Cardiac muscle cell (in vitro differentiated cells and primary cell): Measurements from ENCODE around the gene DLD. TPM values are rescaled to one million over a fixed set of nuclear protein-coding genes. Genes with fewer than 3 reads are reported as not detected.

ENCODE experiments used
- DNase-seq, 2 donors: peaks; one replicate each; pipeline versions ENCODE4 v3.0.0 to v3.0.0-alpha.2; 2010 to 2017; ENCODE audit warnings: low read depth in 1 of 2, low spot score in 1 of 2
- H3K27ac ChIP-seq: fragments of 200-600 bp; sonication (generic); 2 replicates; pipeline ENCODE4 v1.5.1; 2016
- H3K27me3 ChIP-seq: fragments of 200-600 bp; sonication (generic); 2 replicates; pipeline ENCODE4 v1.6.0; 2016; ENCODE audit warnings: control low read depth
- H3K36me3 ChIP-seq: fragments of 200-600 bp; sonication (generic); 2 replicates; pipeline ENCODE4 v1.5.1; 2016; ENCODE audit warnings: control low read depth
- H3K4me1 ChIP-seq: fragments of 200-600 bp; sonication (generic); 2 replicates; pipeline ENCODE4 v1.8.1; 2017; ENCODE audit warnings: low read depth, mild to moderate bottlenecking, mixed run types
- H3K4me3 ChIP-seq: fragments of 200-600 bp; sonication (generic); 2 replicates; pipeline ENCODE4 v1.5.1; 2016; ENCODE audit warnings: mild to moderate bottlenecking
- H3K9me3 ChIP-seq: fragments of 200-600 bp; sonication (generic); 2 replicates; pipeline ENCODE4 v1.5.1; 2017; ENCODE audit warnings: low read depth, mild to moderate bottlenecking, control low read depth
- CTCF ChIP-seq: IDR thresholded peaks from 2 replicates; pipeline ENCODE4 v1.5.1; 2012; ENCODE audit warnings: low read depth, mild to moderate bottlenecking, low read length
- polyA plus RNA-seq: library from polyadenylated mRNA; unstranded; fragments of >200 nt; fragmentation: Nextera tagmentation; extraction: Ambion mirVana; gene quantifications from 2 replicates; pipeline ENCODE4 v1.2.1, GENCODE V29; 2016
- total RNA-seq: library from RNA; depleted of rRNA; stranded (reverse); fragments of >200 nt; gene quantifications from 2 replicates; pipeline ENCODE4 v1.2.3, GENCODE V29; 2016

DLD gene
- total and polyA plus RNA-seq, 2 experiments from 2014 or later, result 199 to 250 TPM

GRCh38 chr7:107939573-107940489 lies 48.8 kb downstream of the DLD start:
- Histone ChIP-seq H3K36me3 (no peaks in the 10 kb centered on the region), H3K9me3 (no peaks in the 10 kb centered on the region), H3K27ac (no peak overlapping the region), H3K4me1 (no peaks in the 10 kb centered on the region), H3K27me3 (no peaks in the 10 kb centered on the region), H3K4me3 (no peak overlapping the region)
- no peak for TF ChIP-seq CTCF
- DNase-seq, result peak in 1 of 2 donors; percentile 85

GRCh38 chr7:107940951-107941350 lies 50.0 kb downstream of the DLD start:
- no peak overlapping the region for H3K4me3 ChIP-seq
- no peak for DNase-seq
- TF ChIP-seq CTCF, result no peak
- no peaks in the 10 kb centered on the region for H3K9me3 ChIP-seq
- H3K27ac ChIP-seq, result no peak overlapping the region
- H3K36me3 ChIP-seq, result no peaks in the 10 kb centered on the region
- H3K27me3 ChIP-seq, result no peaks in the 10 kb centered on the region
- peaks cover 2% of the 10 kb centered on the region for H3K4me1 ChIP-seq

- H3K27me3 ChIP-seq, result no peaks in the 10 kb centered on the region
- DNase-seq, result no peak
- no peaks in the 10 kb centered on the region for H3K36me3 ChIP-seq
- H3K4me1 ChIP-seq, result peaks cover 5% of the 10 kb centered on the region
- no peaks in the 10 kb centered on the region for H3K9me3 ChIP-seq
- no peak for TF ChIP-seq CTCF
- no peak overlapping the region for H3K27ac ChIP-seq
- no peak overlapping the region for H3K4me3 ChIP-seq
Measured at GRCh38 chr7:107943018-107943417, 52.0 kb downstream of the DLD start.

DNA sequence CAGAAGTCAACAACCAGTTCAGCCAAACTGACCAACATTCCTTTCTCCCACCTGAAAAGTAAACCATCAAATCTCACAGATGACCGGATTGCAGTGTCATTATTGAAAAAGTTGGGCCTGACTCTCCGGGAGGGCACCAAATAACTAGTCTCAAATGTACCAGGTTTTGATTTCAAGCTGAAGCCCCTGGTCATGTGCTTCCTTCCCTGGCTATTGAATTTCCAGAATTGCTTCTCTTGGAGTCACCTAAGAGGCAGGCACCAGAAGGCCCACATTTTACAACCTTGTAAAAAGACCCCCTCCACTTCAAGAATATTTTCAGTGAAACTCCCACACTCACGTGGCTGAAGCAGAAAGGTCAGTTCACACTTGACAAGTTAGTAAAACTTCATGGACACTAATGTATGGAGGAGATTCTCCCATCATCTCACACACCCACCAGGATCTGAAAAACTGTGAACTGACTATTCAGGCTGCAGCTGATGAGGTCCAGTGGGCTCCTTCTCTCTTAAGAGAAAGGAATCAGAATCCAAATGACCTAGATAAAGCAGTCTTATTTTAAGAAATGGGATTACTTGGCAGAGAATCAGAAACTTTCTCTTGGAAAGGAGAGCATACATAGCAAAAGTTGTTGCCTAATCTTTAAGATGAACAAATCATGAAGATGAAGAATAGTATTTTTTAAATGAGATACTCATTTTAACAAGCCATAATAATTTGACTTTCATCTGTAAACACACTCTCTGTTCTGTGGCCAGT lies 53.6 kb downstream of the DLD start:
- H3K27ac ChIP-seq, result no peak overlapping the region
- peaks cover 5% of the 10 kb centered on the region for H3K4me1 ChIP-seq
- H3K9me3 ChIP-seq, result no peaks in the 10 kb centered on the region
- H3K4me3 ChIP-seq, result no peak overlapping the region
- no peak for DNase-seq
- TF ChIP-seq CTCF, result no peak
- no peaks in the 10 kb centered on the region for H3K27me3 ChIP-seq
- no peaks in the 10 kb centered on the region for H3K36me3 ChIP-seq

DNA sequence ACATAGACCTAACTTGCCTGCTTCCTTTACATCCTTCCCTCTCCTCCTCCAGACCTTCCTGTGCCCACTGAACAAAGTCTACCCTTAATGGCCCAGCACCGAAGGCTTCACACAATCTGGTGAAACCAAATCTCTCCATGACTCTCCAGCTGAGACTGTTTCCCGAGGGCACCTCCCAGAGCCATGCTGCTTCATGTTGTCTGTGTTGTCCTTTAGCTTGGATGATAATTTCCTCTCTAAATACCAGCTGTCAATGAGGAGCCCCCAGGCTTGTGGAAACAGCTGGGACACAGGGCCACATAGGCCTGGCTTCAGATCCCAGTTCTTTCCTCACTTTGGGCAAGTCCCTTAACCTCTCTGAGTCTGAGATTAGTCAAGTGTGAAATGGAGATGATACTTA lies 54.3 kb downstream of the DLD start:
- H3K9me3 ChIP-seq, result no peaks in the 10 kb centered on the region
- no peak overlapping the region for H3K4me3 ChIP-seq
- no peak overlapping the region for H3K27ac ChIP-seq
- no peaks in the 10 kb centered on the region for H3K36me3 ChIP-seq
- peaks cover 5% of the 10 kb centered on the region for H3K4me1 ChIP-seq
- TF ChIP-seq CTCF, result no peak
- DNase-seq, result no peak
- no peaks in the 10 kb centered on the region for H3K27me3 ChIP-seq
